Sciatic nerve (tissue), 2 donors: ENCODE data around the gene LAMA4. TPM values are rescaled to one million over a fixed set of nuclear protein-coding genes. Genes with fewer than 3 reads are reported as not detected.

ENCODE experiments used
- ATAC-seq: fragments of 200-7000 bp; cut with Tn5 transposase; one replicate; pipeline ENCODE4 v1.9.1; 2020; ENCODE audit warnings: mild to moderate bottlenecking, moderate library complexity
- DNase-seq: peaks from one replicate; pipeline ENCODE4 v3.0.0-alpha.2; 2020; ENCODE audit warnings: low spot score
- intact Hi-C: fragments of 100-400 bp; cut with DNase I; formaldehyde crosslinking; loops from one replicate; pipeline ENCODE4 v1.14.2; 2022
- total RNA-seq: library from RNA; stranded (reverse); fragmentation: NEBNext Ultra II Directional; extraction: Animal tissue kit (Norgen Biotek cat#: 25700); gene quantifications from one replicate; pipeline ENCODE4 v1.2.1, GENCODE V29; 2021
- donor health status: DM: no; HTN: no; CAD: no.
- donor health status: DM: no; HTN: no; CAD: no.

LAMA4 gene
- total RNA-seq, 1 donor from 2014 or later = 332 TPM

GRCh38 chr6:112177092-112177491 lies 77.3 kb downstream of the LAMA4 start:
- ATAC-seq (no peak), DNase-seq (no peak)

DNA sequence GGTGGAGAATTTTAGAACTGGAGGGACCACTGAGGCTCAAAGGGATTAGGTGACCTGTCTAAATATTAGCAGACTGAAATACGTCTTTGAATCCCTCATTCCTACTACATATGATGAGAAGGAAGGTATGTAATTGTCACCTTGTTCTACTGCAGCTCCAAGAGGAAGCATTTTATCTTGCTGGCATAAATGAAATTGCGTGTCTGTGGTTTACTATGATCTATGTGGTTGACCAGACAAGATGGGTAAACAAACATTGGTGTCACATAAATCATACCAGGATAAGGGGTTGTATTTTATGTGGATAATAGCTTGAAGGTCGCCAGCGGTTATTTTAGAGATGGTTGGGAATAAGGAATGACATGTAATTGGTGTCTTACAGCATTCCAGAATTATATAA lies 78.2 kb downstream of the LAMA4 start:
- intact Hi-C loops = loop anchor here (10.0 kb wide), 1 partner anchor 79 kb away; the partner anchor contains the start of gene LAMA4
- ATAC-seq (no peak), DNase-seq (no peak)

More at GRCh38 chr6:112177092-112177491, 77.3 kb downstream of the LAMA4 start:
- intact Hi-C loops = loop anchor here (10.0 kb wide), 1 partner anchor 78 kb away; the partner anchor contains the start of gene LAMA4

- DNase-seq = no peak
- ATAC-seq = no peak
- intact Hi-C loops = loop anchor here (10.0 kb wide), 1 partner anchor 81 kb away; the partner anchor contains the start of gene LAMA4
Observed at GRCh38 chr6:112173221-112173804, 81.1 kb downstream of the LAMA4 start.

DNA sequence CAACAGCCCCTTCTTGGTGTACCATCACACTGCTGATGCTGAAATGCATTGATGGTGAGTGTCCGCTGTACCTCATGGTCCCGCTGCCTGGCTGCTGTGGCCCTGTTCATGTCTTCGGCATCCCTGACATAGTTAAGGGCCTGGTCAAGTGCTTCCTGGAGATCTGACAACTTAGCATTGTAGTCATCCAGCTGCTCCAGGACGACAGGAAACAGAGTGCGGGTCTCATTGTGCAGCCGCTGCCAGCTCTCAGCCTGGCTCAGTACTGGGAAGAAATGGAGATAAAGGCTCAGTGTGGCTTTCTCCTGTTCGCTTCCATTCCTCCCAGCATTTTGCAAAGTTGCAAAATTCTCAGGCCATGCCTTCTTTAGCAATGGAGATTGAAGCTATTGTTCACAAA lies 81.8 kb downstream of the LAMA4 start:
- ATAC-seq = no peak
- DNase-seq = no peak
- intact Hi-C loops = loop anchor here (10.0 kb wide), 1 partner anchor 82 kb away; the partner anchor contains the start of gene LAMA4

- ATAC-seq (no peak), DNase-seq (no peak)
- intact Hi-C loops = no loop called here
Observed at GRCh38 chr6:112169541-112169940, 84.8 kb downstream of the LAMA4 start.

DNA sequence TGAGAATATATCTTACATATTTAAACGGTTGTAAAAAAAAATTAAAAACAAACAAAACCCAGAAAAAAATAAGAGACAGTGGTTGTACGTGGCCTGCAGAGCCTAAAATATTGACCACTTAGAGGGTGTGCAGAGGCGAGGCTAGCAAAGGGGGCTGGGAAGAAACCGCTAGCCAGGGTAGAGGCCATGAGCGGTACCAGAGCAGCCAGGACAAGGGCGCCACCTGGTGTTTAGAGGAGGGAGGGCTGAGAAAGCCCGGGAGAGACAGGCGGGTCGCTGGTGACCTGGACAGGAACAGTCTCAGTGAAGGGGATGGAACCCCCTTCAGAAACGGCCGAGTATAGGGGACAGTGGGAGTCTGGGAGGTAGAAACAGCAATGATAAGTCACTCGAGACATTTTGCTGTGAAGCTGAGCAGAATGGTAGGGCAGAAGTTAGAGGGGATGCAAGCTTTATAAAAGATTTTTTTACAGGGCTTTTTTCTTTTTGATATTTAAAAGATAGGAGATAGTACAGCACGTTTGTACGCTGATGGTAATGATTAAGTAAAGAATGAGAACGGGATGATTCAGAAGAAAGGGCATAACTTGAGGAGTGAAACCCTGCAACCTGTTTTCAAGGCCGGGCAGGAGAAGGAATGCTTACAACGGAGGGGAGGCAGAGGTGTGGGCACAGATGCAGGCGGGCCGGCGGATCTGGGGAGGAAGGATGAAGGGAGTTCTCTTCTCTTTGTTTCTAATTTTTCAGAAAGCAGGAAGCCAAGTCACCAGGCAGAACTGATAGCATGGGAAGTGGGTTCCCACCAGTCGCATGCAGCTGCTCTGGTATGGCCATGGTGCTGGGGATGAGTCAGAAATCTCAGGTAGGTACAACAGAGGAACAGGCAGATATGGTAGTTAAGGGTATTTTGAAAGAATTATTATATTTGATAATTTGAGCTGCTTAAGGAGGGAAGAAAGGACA lies 90.8 kb downstream of the LAMA4 start:
- ATAC-seq = peak; percentile 75
- DNase-seq = peak; percentile 77
- intact Hi-C loops = no loop called here

DNA sequence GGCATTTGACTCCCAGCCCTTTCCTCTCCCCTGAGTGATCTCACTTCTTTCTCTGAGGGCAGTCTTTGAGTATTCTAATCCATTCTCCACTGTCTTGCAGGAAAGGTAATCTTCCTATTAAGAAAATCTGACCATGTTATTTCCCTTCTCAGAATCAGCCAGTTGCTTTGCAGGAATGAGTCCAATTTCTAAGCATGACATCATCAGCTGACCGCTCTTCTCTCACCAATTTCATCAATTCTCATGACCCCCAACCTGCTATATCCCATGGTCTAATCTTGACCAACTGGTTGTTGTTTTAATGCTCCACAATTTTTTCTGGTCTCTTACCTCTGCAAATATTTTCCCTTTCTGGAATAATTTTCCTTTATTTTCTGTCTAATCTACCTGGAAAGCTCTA lies 93.6 kb downstream of the LAMA4 start:
- intact Hi-C loops = no loop called here
- ATAC-seq (no peak), DNase-seq (no peak)

DNA sequence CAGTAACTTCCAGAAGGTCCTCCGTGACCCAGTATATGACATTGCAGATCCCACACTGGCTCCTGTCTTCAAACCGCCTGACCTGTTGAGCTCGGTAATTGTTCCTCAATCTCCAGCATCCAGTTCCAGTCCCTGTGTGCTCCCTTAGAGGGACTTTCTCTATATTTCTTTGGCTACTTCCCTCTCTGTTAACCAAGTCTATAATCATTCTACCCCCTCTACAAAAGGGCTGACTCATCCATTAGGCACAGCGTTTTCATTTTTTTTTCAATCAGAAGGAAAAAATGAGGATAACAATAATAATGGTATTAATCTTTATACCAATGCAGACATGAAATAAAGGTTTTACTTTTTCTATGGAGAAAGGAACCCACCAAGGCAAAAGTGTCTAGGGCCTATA lies 97.7 kb downstream of the LAMA4 start:
- ATAC-seq (no peak), DNase-seq (no peak)
- intact Hi-C loops = no loop called here

DNA sequence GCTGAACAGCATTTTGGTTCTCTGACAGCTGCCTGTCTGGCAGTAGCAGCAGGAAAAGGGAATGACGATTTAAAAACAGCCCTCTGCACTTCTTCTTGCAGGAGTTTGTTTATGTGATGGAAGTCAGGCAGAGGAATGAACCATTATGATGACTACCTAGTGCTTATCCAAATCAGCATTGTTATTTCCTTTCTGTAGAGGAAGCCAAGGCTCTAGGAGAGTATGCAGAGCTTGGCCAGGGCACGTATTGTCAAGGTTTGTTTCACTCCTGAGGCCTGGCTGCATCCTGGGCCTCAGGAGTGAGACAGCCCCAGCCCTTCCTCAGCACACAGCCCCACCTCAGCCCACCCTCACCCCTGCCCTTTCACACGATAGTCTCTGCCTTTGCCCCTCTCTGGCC lies 98.5 kb downstream of the LAMA4 start:
- DNase-seq (no peak), ATAC-seq (peak; percentile 25)
- intact Hi-C loops = no loop called here

DNA sequence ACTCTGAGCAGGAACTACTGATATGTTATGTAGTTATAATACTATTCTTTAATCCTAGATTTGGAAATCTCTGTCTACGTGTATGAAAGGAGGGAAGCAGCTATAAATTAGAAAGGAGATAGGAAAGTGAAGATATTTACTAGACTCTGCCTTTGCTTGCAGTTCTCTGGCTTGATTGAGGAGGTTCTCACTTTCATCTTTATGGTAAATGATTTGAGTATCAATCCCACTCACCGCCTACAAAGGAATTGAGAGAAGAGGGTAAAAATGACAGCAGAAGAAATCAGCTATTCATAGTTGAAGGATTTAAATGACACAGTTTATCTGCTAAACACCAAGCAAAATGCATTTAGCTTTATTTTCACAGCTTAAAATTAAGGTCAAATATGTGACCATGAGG lies 99.7 kb downstream of the LAMA4 start:
- ATAC-seq (no peak), DNase-seq (no peak)
- intact Hi-C loops = no loop called here

DNA sequence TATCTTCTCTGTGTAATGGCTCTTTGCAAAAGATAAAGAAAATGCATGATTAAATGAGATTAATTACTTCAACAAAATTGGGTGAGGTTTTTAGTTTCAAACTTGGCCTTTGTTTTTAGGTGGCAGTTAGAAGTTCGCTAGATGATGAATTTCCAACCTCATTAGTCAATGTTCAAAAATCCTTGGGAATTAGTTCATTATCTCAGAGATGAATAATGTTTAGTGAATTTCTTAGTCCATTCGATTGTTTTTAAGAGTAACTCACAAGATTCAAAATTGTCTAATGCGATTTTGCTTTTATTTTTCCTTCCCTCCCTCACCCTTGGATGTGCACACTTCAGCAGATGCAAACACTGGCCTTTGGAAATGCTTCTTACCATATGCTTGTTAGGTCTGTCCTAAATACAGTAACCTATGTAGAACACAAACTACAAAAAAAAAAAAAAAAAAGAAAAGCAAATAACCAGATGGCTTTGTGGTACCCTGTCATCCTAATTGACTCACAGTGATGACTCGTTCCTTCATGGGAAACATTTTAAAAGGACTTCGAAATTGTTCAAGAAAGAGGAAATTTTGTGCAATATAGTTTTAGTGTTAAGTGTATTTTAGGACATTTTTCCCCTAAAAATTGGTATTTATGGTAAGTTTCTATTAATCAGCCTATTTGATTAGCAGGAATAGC lies 100.3 kb downstream of the LAMA4 start:
- intact Hi-C loops = no loop called here
- ATAC-seq (no peak), DNase-seq (no peak)

GRCh38 chr6:112150363-112150762 lies 104.0 kb downstream of the LAMA4 start:
- intact Hi-C loops = no loop called here
- DNase-seq = no peak
- ATAC-seq = peak; percentile 75

DNA sequence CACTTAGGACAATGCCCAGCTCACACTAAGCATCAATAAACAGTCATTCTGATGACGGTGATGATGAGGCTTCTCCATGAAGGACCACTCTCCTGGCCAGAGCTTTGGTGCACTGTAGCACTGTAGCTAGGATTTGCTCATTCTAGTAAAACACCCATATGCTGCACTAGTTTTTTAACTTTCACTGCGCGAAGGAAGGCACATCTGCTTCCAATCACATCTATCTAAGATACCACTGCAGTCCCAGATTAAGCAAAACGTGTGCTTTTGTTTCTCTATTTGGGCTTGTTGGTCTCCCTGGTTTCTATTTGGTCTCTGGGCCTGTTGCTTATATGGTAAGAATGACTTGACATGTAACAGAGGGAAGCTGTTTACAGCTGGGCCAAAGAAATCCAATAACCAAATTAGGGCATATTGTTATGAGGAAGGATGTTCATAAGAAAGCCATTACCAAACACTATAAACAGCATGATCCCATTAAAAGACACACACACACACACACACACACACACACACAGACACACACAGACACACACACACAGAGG lies 104.6 kb downstream of the LAMA4 start:
- no peak for DNase-seq
- intact Hi-C loops = no loop called here
- ATAC-seq = peak; percentile 81

DNA sequence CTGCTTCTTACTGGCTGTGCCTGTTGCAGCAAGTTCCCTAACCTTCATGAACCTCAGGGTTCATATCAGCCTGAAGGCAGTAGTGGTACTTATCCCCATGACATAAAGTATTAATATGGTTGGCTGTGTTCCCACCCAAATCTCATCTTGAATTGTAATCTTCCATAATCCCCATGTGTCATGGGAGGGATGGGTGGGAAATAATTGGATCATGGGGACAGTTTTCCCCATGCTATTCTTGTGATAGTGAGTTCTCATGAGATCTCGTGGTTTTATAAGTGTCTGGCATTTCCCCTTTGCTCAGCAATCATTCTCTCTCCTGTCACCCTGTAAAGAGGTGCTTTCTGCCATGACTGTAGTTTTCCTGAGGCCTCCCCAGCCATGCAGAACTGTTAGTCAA lies 105.1 kb downstream of the LAMA4 start:
- DNase-seq (no peak), ATAC-seq (no peak)
- intact Hi-C loops = no loop called here

GRCh38 chr6:112148103-112148502 lies 106.3 kb downstream of the LAMA4 start:
- ATAC-seq (no peak), DNase-seq (no peak)
- intact Hi-C loops = no loop called here

- DNase-seq (no peak), ATAC-seq (peak; percentile 16)
- intact Hi-C loops = no loop called here
Observed at GRCh38 chr6:112145080-112145573, 109.2 kb downstream of the LAMA4 start.

GRCh38 chr6:112144145-112144926 lies 110.0 kb downstream of the LAMA4 start:
- intact Hi-C loops = no loop called here
- peak; percentile 65 for ATAC-seq
- peak; percentile 56 for DNase-seq

GRCh38 chr6:112141707-112142106 lies 112.7 kb downstream of the LAMA4 start:
- intact Hi-C loops = no loop called here
- DNase-seq = no peak
- no peak for ATAC-seq
